Measurements from ENCODE around the gene SMIM35. TPM values are rescaled to one million over a fixed set of nuclear protein-coding genes. Genes with fewer than 3 reads are reported as not detected.

Gene SMIM35
- total and polyA plus RNA-seq, 2 of the 13 experiments (the other 11 are each of a cell fraction or from before 2014, with no cell fraction given): not detected

- TF ChIP-seq SOX5 (CRISPR knock-in tag; IDR thresholded peaks at IDR 0.05; ENCODE audit: borderline replicate concordance): no peak
- no peak for TF ChIP-seq REPIN1 (CRISPR knock-in tag; IDR thresholded peaks at IDR 0.05; ENCODE audit: borderline replicate concordance, low read depth)
Measured at GRCh38 chr11:118109231-118109630, 22.5 kb upstream of the SMIM35 start (continued).

GRCh38 chr11:118108513-118108912, 21.8 kb upstream of the SMIM35 start:
- no peak overlapping the region for H3K9ac ChIP-seq (ENCODE audit: insufficient read depth, low read depth, low read length)
- H4K20me1 ChIP-seq (ENCODE audit: insufficient read depth, low read length): no peaks in the 10 kb centered on the region
- ATAC-seq (no peak), DNase-seq (ENCODE audit: low spot score) (no peak), FAIRE-seq (no peak)
- H3K27me3 ChIP-seq (ENCODE audit: control insufficient read depth in 1 of 2, insufficient read depth in 2 of 2, low read length in 2 of 2): peaks cover 5 to 31% of the 10 kb centered on the region in 2 experiments
- H2AFZ ChIP-seq (ENCODE audit: low read length): no peak overlapping the region
- no peaks in the 10 kb centered on the region for H3K36me3 ChIP-seq (replicated peaks in 1 of 2; ENCODE audit: control insufficient read depth in 1 of 2, insufficient read depth in 2 of 2, low read length in 2 of 2)
- ChIA-PET POLR2A (no interaction called here), CTCF (ENCODE audit: low intra/inter-chr PET ratio, low total read pairs) (no interaction called here)
- no peak overlapping the region for H3K4me3 ChIP-seq (replicated peaks in 1 of 3; ENCODE audit: insufficient read depth in 1 of 3, low read depth in 2 of 3, low read length in 3 of 3)
- H3K4me1 ChIP-seq (ENCODE audit: insufficient read depth, low read length): peaks cover 10% of the 10 kb centered on the region
- in situ Hi-C loops (cut with HindIII; ENCODE audit: extremely low pct_ligation_motif_present, low pct_unique_long_range_greater_than_20kb) (no loop called here), intact Hi-C loops (cut with micrococcal nuclease; ENCODE audit: unreplicated experiment) (no loop called here)
- no TSS peak for BruUV-seq (replicated peaks)
- no peak overlapping the region for H3K4me2 ChIP-seq (ENCODE audit: low read depth, low read length)
- no peak for TF ChIP-seq TGIF2 (CRISPR knock-in tag; IDR thresholded peaks at IDR 0.05)
- no peak for TF ChIP-seq TBL1XR1 (IDR thresholded peaks at IDR 0.05; ENCODE audit: borderline replicate concordance, low read length, partially characterized antibody)
- no peak for TF ChIP-seq SKI (IDR thresholded peaks at IDR 0.05; ENCODE audit: partially characterized antibody)
- TF ChIP-seq STAT5B (CRISPR knock-in tag; IDR thresholded peaks at IDR 0.05): no peak
- no peak for TF ChIP-seq ZNF781 (CRISPR knock-in tag; IDR thresholded peaks at IDR 0.05; ENCODE audit: borderline replicate concordance, not compliant biosample characterization)
- TF ChIP-seq TFDP2 (CRISPR knock-in tag; IDR thresholded peaks at IDR 0.05): no peak
- no peak for TF ChIP-seq NR1H2 (CRISPR knock-in tag; IDR thresholded peaks at IDR 0.05; ENCODE audit: borderline replicate concordance, low read depth)
- TF ChIP-seq ZNF430 (CRISPR knock-in tag; IDR thresholded peaks at IDR 0.05): no peak
- TF ChIP-seq RAD21 (CRISPR knock-in tag; IDR thresholded peaks at IDR 0.05): no peak
- no peak for TF ChIP-seq GFI1 (CRISPR knock-in tag; IDR thresholded peaks at IDR 0.05; ENCODE audit: borderline replicate concordance)
- no peaks in the 10 kb centered on the region for H3K79me2 ChIP-seq (ENCODE audit: insufficient read depth, low read length)
- 27% methylated on average over 2 of the region's 5 CpGs for WGBS (ENCODE audit: low lambda C conversion rate)
- H3K9me3 ChIP-seq (ENCODE audit: low read length): no peaks in the 10 kb centered on the region
- no peak overlapping the region for H3K27ac ChIP-seq (ENCODE audit: extremely low read length, insufficient read depth, low read length)
